HepG2 (cell line): Measurements from ENCODE around the gene NEGR1. TPM values are rescaled to one million over a fixed set of nuclear protein-coding genes. Genes with fewer than 3 reads are reported as not detected.

Source experiments
- ATAC-seq: fragments of 200-7000 bp; cut with Tn5 transposase; 3 replicates; pipeline ENCODE4 v1.9.1; 2020; ENCODE audit warnings: mild to moderate bottlenecking, moderate library complexity
- BruUV-seq: library from RNA; stranded (reverse); fragments of 400-500 nt; replicated peaks from 2 replicates; lab custom pipeline; 2021; lab: Mats Ljungman, UMichigan
- CTCF ChIA-PET: fragments of 300-600 bp; formaldehyde crosslinking; extraction: SDS; loops from one replicate; lab custom pipeline; 2021; ENCODE audit warnings: low total read pairs, inconsistent platforms, low intra/inter-chr PET ratio; lab: Yijun Ruan, JAX
- POLR2A ChIA-PET: fragments of 350-600 bp; sonication (Branson Sonifier 250); formaldehyde crosslinking; loops from one replicate; lab custom pipeline; 2020; ENCODE audit warnings: antibody characterized with exemption, inconsistent platforms; lab: Yijun Ruan, JAX
- DNase-seq: peaks from one replicate; pipeline ENCODE4 v3.0.0-alpha.2; 2015; ENCODE audit warnings: low spot score
- FAIRE-seq: peaks from 3 replicates; lab custom pipeline; 2011; peaks lifted over from hg19 to GRCh38; lab: Jason Lieb, UNC
- H2AFZ ChIP-seq: one replicate; pipeline ENCODE4 v1.6.1; 2011; ENCODE audit warnings: low read length, inconsistent platforms
- H3K27ac ChIP-seq: fragments of 300-600 bp; 3 replicates; pipeline ENCODE4 v1.8.0; 2011; ENCODE audit warnings: mixed run types, mild to moderate bottlenecking, mixed read lengths, low read length, inconsistent platforms; ENCODE audit not compliant: insufficient read depth; ENCODE audit errors: extremely low read length
- H3K27me3 ChIP-seq, 2 experiments: fragments of 200-600 bp in 1 of 2; 2 replicates in 1 of 2; 3 replicates in 1 of 2; pipeline versions ENCODE4 v1.6.0 to v1.8.0; 2011; ENCODE audit warnings: low read length in 2 of 2, mild to moderate bottlenecking in 2 of 2, moderate library complexity in 2 of 2, inconsistent platforms in 1 of 2; ENCODE audit not compliant: insufficient read depth in 2 of 2, control insufficient read depth in 1 of 2
- H3K36me3 ChIP-seq, 2 experiments: fragments of 200-600 bp in 1 of 2; replicated peaks in 1 of 2; 2 replicates in 1 of 2; 3 replicates in 1 of 2; pipeline versions ENCODE4 v1.5.1 to v1.8.0; 2011; ENCODE audit warnings: low read length in 2 of 2, inconsistent platforms in 1 of 2; ENCODE audit not compliant: insufficient read depth in 2 of 2, control insufficient read depth in 1 of 2
- H3K4me1 ChIP-seq: 2 replicates; pipeline ENCODE4 v1.5.1; 2012; ENCODE audit warnings: low read length, inconsistent platforms; ENCODE audit not compliant: insufficient read depth
- H3K4me2 ChIP-seq: 2 replicates; pipeline ENCODE4 v1.6.0; 2011; ENCODE audit warnings: low read depth, low read length, inconsistent platforms
- H3K4me3 ChIP-seq, 3 experiments: fragments of 200-600 bp in 1 of 3; sonication (generic), shearing (Covaris generic) in 1 of 3; replicated peaks in 1 of 3; 2 replicates each; pipeline ENCODE4 v1.5.1; 2011 to 2016; ENCODE audit warnings: low read length in 3 of 3, inconsistent platforms in 2 of 3, low read depth in 2 of 3, mild to moderate bottlenecking in 2 of 3, control low read depth in 1 of 3, mixed read lengths in 1 of 3; ENCODE audit not compliant: insufficient read depth in 1 of 3
- H3K79me2 ChIP-seq: one replicate; pipeline ENCODE4 v1.6.1; 2011; ENCODE audit warnings: low read length, inconsistent platforms; ENCODE audit not compliant: insufficient read depth
- H3K9ac ChIP-seq: 2 replicates; pipeline ENCODE4 v1.6.0; 2011; ENCODE audit warnings: mild to moderate bottlenecking, low read depth, low read length, inconsistent platforms; ENCODE audit not compliant: insufficient read depth
- H3K9me3 ChIP-seq: 2 replicates; pipeline ENCODE4 v1.5.1; 2012; ENCODE audit warnings: mild to moderate bottlenecking, low read length
- H4K20me1 ChIP-seq: 2 replicates; pipeline ENCODE4 v1.6.0; 2011; ENCODE audit warnings: inconsistent platforms, mild to moderate bottlenecking, low read length, moderate library complexity; ENCODE audit not compliant: insufficient read depth
- ARHGAP35 ChIP-seq: sonication (generic); formaldehyde crosslinking; IDR thresholded peaks from 2 replicates; pipeline ENCODE4 v1.9.0; 2022; ENCODE audit warnings: mild to moderate bottlenecking, inconsistent platforms, moderate library complexity, missing genetic modification reagents, borderline replicate concordance
- ATF7-NPFF ChIP-seq: sonication (generic); formaldehyde crosslinking; IDR thresholded peaks from 2 replicates; pipeline ENCODE4 v1.8.1; 2023; ENCODE audit warnings: mild to moderate bottlenecking, low read depth, missing genetic modification reagents, moderate library complexity
- PLRG1 ChIP-seq: fragments of 450-650 bp; conservative IDR thresholded peaks from 2 replicates; pipeline ENCODE4 v1.6.1; 2016
- RELA ChIP-seq: sonication (generic); formaldehyde crosslinking; IDR thresholded peaks from 2 replicates; pipeline ENCODE4 v1.4.0; 2020; ENCODE audit warnings: missing genetic modification reagents
- SETDB1 ChIP-seq: sonication (generic); formaldehyde crosslinking; IDR thresholded peaks from 2 replicates; pipeline ENCODE4 v1.5.1; 2020; ENCODE audit warnings: missing genetic modification reagents, mild to moderate bottlenecking, borderline replicate concordance
- SNRNP70 ChIP-seq: fragments of 200-400 bp; formaldehyde crosslinking; IDR thresholded peaks from 2 replicates; pipeline ENCODE4 v1.6.1; 2017; ENCODE audit warnings: mild to moderate bottlenecking, low read depth, low read length, moderate library complexity
- SP2 ChIP-seq: sonication (generic); formaldehyde crosslinking; IDR thresholded peaks from 2 replicates; pipeline ENCODE4 v1.5.1; 2020; ENCODE audit warnings: mild to moderate bottlenecking, missing genetic modification reagents
- ZBTB20 ChIP-seq: sonication (generic); formaldehyde crosslinking; IDR thresholded peaks from 2 replicates; pipeline ENCODE4 v1.8.1; 2023; ENCODE audit warnings: missing genetic modification reagents, low read depth, mild to moderate bottlenecking, borderline replicate concordance
- ZFP1 ChIP-seq: IDR thresholded peaks from 2 replicates; pipeline ENCODE4 v1.6.1; 2016
- ZMYM3 ChIP-seq: sonication (generic); formaldehyde crosslinking; IDR thresholded peaks from 2 replicates; pipeline ENCODE4 v1.5.1; 2020; ENCODE audit warnings: mild to moderate bottlenecking, missing genetic modification reagents
- ZNF382 ChIP-seq: sonication (generic); formaldehyde crosslinking; IDR thresholded peaks from 2 replicates; pipeline ENCODE4 v1.5.0; 2020; ENCODE audit warnings: missing genetic modification reagents, mild to moderate bottlenecking, borderline replicate concordance
- ZNF776 ChIP-seq: sonication (generic); formaldehyde crosslinking; IDR thresholded peaks from 2 replicates; pipeline ENCODE4 v1.4.0; 2020; ENCODE audit warnings: mild to moderate bottlenecking, missing genetic modification reagents
- WGBS: methylation state at CpG from one replicate; pipeline ENCODE4 v1.1.6; 2017; ENCODE audit warnings: low lambda C conversion rate; 5-methylcytosine and 5-hydroxymethylcytosine counted together
- in situ Hi-C: cut with HindIII; loops from 2 replicates; pipeline ENCODE4 v1.10.0; 2017; ENCODE audit warnings: low pct_unique_long_range_greater_than_20kb; ENCODE audit not compliant: extremely low pct_ligation_motif_present
- intact Hi-C: fragments of 100-400 bp; cut with micrococcal nuclease; formaldehyde crosslinking; loops from one replicate; pipeline ENCODE4 v1.10.0; 2022; ENCODE audit not compliant: unreplicated experiment
- polyA plus RNA-seq, 8 experiments: library from polyadenylated mRNA; depleted of rRNA in 3 of 8; stranded (reverse) in 7 of 8; unstranded in 1 of 8; fragments of >200 nt; fragmentation: Illumina TruSeq in 4 of 8; extraction: Trizol in 4 of 8; gene quantifications; 2 replicates each; pipeline versions ENCODE4 v1.2.1 to v1.2.3, GENCODE V29; 2011 to 2016; ENCODE audit warnings: low read depth in 4 of 8, missing spikeins in 1 of 8, mixed read lengths in 1 of 8; ENCODE audit not compliant: insufficient read depth in 1 of 8
- total RNA-seq, 5 experiments: library from RNA; depleted of rRNA; stranded (reverse); fragments of >200 nt; fragmentation: Illumina TruSeq; extraction: Trizol; gene quantifications; 2 replicates each; pipeline ENCODE4 v1.2.3, GENCODE V29; 2016; ENCODE audit warnings: low read depth in 1 of 5
- TF ChIP-seq, protein P1 (sequence below): sonication (generic); formaldehyde crosslinking; IDR thresholded peaks from 2 replicates; pipeline ENCODE4 v1.5.1; 2020; ENCODE audit warnings: missing genetic modification reagents, mild to moderate bottlenecking, borderline replicate concordance
- TF ChIP-seq, protein P2 (sequence below): sonication (generic); formaldehyde crosslinking; IDR thresholded peaks from 2 replicates; pipeline ENCODE4 v1.5.1; 2020; ENCODE audit warnings: mild to moderate bottlenecking, missing genetic modification reagents, moderate library complexity
- TF ChIP-seq, protein P3 (sequence below): sonication (generic); formaldehyde crosslinking; IDR thresholded peaks from 2 replicates; pipeline ENCODE4 v1.5.0; 2020; ENCODE audit warnings: mild to moderate bottlenecking, missing genetic modification reagents
- TF ChIP-seq, protein P4 (sequence below): sonication (generic); formaldehyde crosslinking; conservative IDR thresholded peaks from 2 replicates; pipeline ENCODE4 v1.8.1; 2023; ENCODE audit warnings: missing genetic modification reagents

Gene NEGR1
- total and polyA plus RNA-seq, 2 of the 13 experiments (the other 11 are each of a cell fraction or from before 2014, with no cell fraction given): not detected

DNA sequence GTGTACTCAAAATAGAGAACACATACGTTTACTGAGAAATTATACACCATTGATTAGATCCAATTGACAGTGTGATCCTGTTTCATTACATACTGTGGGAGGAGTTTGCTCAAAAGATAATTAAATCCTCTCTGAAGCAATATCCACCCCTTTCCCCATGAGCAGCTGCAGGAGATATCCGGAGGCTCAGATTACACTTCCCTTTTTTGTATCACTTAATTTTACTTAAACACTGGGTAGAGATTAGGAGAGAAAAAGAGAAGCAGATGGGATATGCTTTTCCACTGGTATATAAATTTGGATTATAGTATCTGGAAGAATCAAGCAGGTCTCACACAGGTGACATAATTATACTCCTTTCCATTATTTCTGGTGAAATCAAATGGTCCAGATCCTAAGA, 868.2 kb downstream of the NEGR1 start (continued):
- TF ChIP-seq, protein P1, sequence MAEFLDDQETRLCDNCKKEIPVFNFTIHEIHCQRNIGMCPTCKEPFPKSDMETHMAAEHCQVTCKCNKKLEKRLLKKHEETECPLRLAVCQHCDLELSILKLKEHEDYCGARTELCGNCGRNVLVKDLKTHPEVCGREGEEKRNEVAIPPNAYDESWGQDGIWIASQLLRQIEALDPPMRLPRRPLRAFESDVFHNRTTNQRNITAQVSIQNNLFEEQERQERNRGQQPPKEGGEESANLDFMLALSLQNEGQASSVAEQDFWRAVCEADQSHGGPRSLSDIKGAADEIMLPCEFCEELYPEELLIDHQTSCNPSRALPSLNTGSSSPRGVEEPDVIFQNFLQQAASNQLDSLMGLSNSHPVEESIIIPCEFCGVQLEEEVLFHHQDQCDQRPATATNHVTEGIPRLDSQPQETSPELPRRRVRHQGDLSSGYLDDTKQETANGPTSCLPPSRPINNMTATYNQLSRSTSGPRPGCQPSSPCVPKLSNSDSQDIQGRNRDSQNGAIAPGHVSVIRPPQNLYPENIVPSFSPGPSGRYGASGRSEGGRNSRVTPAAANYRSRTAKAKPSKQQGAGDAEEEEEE: no peak
- TF ChIP-seq ZNF382 (CRISPR knock-in tag) (no peak), SNRNP70 (no peak), ATF7-NPFF (CRISPR knock-in tag) (no peak)

DNA sequence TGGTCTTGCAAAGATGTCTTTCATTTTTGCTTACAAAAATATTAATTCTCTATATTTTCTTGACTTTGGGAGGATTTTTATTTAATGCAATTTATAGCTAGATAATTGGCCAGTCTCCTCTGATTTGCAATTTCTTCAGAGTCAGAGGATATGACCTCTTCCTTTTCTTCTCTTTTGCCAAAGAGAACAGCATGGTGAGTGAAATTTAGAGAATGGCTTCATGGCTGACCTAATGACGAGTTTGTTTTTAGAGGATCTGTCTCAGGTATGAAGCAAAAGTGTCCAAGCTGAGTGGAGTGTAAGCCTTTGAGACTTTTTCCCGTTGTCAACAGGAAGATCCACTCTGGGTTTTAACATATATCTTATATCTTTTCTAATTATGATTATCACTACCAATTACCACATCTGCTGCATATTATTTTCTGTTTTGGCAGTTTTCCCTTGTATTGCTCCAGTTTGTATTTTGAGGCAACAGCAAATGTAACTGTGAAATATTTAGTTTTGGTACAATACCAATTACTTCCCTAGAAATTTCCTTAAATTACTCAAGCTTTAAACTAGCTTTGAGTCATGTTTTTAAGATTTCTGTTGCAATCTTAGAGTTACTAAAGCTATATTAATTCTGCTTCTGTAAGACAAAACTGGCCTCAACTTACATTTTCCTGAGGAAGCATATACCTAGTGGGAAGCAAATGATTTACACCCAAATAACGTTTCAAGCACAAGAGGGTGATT, 868.7 kb downstream of the NEGR1 start:
- no peak overlapping the region for H2AFZ ChIP-seq
- H3K4me3 ChIP-seq: no peak overlapping the region
- ChIA-PET CTCF (no interaction called here), POLR2A (no interaction called here)
- peaks cover 19% of the 10 kb centered on the region for H3K9me3 ChIP-seq
- FAIRE-seq (no peak), DNase-seq (no peak), ATAC-seq (no peak)
- in situ Hi-C loops (no loop called here), intact Hi-C loops (no loop called here)
- no peaks in the 10 kb centered on the region for H3K79me2 ChIP-seq
- H3K36me3 ChIP-seq: no peaks in the 10 kb centered on the region
- H3K27ac ChIP-seq: no peak overlapping the region
- no peaks in the 10 kb centered on the region for H3K4me1 ChIP-seq
- no TSS peak for BruUV-seq
- H3K27me3 ChIP-seq: no peaks in the 10 kb centered on the region
- TF ChIP-seq PLRG1: no peak
- TF ChIP-seq, protein P2, sequence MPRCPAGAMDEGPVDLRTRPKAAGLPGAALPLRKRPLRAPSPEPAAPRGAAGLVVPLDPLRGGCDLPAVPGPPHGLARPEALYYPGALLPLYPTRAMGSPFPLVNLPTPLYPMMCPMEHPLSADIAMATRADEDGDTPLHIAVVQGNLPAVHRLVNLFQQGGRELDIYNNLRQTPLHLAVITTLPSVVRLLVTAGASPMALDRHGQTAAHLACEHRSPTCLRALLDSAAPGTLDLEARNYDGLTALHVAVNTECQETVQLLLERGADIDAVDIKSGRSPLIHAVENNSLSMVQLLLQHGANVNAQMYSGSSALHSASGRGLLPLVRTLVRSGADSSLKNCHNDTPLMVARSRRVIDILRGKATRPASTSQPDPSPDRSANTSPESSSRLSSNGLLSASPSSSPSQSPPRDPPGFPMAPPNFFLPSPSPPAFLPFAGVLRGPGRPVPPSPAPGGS (CRISPR knock-in tag): no peak
- TF ChIP-seq ZMYM3 (CRISPR knock-in tag): no peak
- TF ChIP-seq ZFP1 (CRISPR knock-in tag): no peak
- TF ChIP-seq, protein P3, sequence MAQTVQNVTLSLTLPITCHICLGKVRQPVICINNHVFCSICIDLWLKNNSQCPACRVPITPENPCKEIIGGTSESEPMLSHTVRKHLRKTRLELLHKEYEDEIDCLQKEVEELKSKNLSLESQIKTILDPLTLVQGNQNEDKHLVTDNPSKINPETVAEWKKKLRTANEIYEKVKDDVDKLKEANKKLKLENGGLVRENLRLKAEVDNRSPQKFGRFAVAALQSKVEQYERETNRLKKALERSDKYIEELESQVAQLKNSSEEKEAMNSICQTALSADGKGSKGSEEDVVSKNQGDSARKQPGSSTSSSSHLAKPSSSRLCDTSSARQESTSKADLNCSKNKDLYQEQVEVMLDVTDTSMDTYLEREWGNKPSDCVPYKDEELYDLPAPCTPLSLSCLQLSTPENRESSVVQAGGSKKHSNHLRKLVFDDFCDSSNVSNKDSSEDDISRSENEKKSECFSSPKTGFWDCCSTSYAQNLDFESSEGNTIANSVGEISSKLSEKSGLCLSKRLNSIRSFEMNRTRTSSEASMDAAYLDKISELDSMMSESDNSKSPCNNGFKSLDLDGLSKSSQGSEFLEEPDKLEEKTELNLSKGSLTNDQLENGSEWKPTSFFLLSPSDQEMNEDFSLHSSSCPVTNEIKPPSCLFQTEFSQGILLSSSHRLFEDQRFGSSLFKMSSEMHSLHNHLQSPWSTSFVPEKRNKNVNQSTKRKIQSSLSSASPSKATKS (CRISPR knock-in tag): no peak
- TF ChIP-seq SP2 (CRISPR knock-in tag): no peak
- TF ChIP-seq, protein P4, sequence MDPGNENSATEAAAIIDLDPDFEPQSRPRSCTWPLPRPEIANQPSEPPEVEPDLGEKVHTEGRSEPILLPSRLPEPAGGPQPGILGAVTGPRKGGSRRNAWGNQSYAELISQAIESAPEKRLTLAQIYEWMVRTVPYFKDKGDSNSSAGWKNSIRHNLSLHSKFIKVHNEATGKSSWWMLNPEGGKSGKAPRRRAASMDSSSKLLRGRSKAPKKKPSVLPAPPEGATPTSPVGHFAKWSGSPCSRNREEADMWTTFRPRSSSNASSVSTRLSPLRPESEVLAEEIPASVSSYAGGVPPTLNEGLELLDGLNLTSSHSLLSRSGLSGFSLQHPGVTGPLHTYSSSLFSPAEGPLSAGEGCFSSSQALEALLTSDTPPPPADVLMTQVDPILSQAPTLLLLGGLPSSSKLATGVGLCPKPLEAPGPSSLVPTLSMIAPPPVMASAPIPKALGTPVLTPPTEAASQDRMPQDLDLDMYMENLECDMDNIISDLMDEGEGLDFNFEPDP (CRISPR knock-in tag): no peak
- TF ChIP-seq RELA: no peak
- TF ChIP-seq ZNF776 (CRISPR knock-in tag): no peak
- TF ChIP-seq ZBTB20 (CRISPR knock-in tag): no peak
- no peak for TF ChIP-seq SETDB1 (CRISPR knock-in tag)
- no peak for TF ChIP-seq ARHGAP35 (CRISPR knock-in tag)
- 0% methylated on average over 3 of the region's 3 CpGs for WGBS
- H3K9ac ChIP-seq: no peak overlapping the region
- no peak overlapping the region for H3K4me2 ChIP-seq
- no peaks in the 10 kb centered on the region for H4K20me1 ChIP-seq
